Calu3 (cell line): ENCODE results near the gene PCP4. TPM values are rescaled to one million over a fixed set of nuclear protein-coding genes. Genes with fewer than 3 reads are reported as not detected.

Experiments used
- BruUV-seq: library from RNA; stranded (reverse); fragments of 400-500 nt; replicated peaks from 2 replicates; lab custom pipeline; 2021; lab: Mats Ljungman, UMichigan
- CTCF ChIA-PET: fragments of 300-600 bp; sonication (Branson Sonifier 250); formaldehyde crosslinking; loops from one replicate; lab custom pipeline; 2022; ENCODE audit warnings: antibody characterized with exemption; lab: Charles Lee
- DNase-seq: peaks from one replicate; pipeline ENCODE4 v3.0.0; 2022
- H3K27ac Mint-ChIP-seq: one replicate; pipeline ENCODE4 v1.8.0; 2022; ENCODE audit warnings: mixed read lengths; ENCODE audit not compliant: unreplicated experiment
- H3K27me3 Mint-ChIP-seq: one replicate; pipeline ENCODE4 v1.8.0; 2022; ENCODE audit warnings: mixed read lengths; ENCODE audit not compliant: unreplicated experiment
- H3K36me3 Mint-ChIP-seq: one replicate; pipeline ENCODE4 v1.8.0; 2022; ENCODE audit warnings: mild to moderate bottlenecking, moderate library complexity, mixed read lengths; ENCODE audit not compliant: insufficient read depth, unreplicated experiment
- H3K4me1 Mint-ChIP-seq: one replicate; pipeline ENCODE4 v1.8.0; 2022; ENCODE audit warnings: mild to moderate bottlenecking, low read depth, mixed read lengths; ENCODE audit not compliant: unreplicated experiment
- H3K4me3 Mint-ChIP-seq: one replicate; pipeline ENCODE4 v1.8.0; 2022; ENCODE audit warnings: mild to moderate bottlenecking, low read depth, moderate library complexity, mixed read lengths; ENCODE audit not compliant: unreplicated experiment
- H3K9me3 Mint-ChIP-seq: one replicate; pipeline ENCODE4 v1.8.0; 2022; ENCODE audit warnings: low read depth, mixed read lengths; ENCODE audit not compliant: unreplicated experiment
- intact Hi-C: fragments of 100-400 bp; cut with micrococcal nuclease; formaldehyde crosslinking; loops from one replicate; pipeline ENCODE4 v1.10.0; 2022; ENCODE audit not compliant: unreplicated experiment
- total RNA-seq: library from RNA; stranded (reverse); gene quantifications from 2 replicates; pipeline ENCODE4 v1.2.3, GENCODE V29; 2022
- TF ChIP-seq, protein P1 (sequence below): fragments of 200-600 bp; IDR thresholded peaks from one replicate; pipeline ENCODE4 v1.8.0; 2022; ENCODE audit warnings: antibody characterized with exemption; ENCODE audit not compliant: unreplicated experiment

Gene PCP4
- total RNA-seq, 1 experiment from 2014 or later, result not detected

GRCh38 chr21:39852726-39853500, 14.3 kb upstream of the PCP4 start:
- CTCF ChIA-PET, result interaction anchor here (1.1 kb wide), 1 partner anchor 8 kb away, joined by 3 read pairs; no protein-coding TSS in a partner anchor
- H3K9me3 Mint-ChIP-seq, result no peaks in the 10 kb centered on the region
- DNase-seq, result no peak
- intact Hi-C loops, result no loop called here
- BruUV-seq, result no TSS peak
- peaks cover 9% of the 10 kb centered on the region for H3K27me3 Mint-ChIP-seq
- H3K27ac Mint-ChIP-seq, result no peak overlapping the region
- H3K4me3 Mint-ChIP-seq, result no peak overlapping the region
- no peaks in the 10 kb centered on the region for H3K36me3 Mint-ChIP-seq
- TF ChIP-seq, protein P1, sequence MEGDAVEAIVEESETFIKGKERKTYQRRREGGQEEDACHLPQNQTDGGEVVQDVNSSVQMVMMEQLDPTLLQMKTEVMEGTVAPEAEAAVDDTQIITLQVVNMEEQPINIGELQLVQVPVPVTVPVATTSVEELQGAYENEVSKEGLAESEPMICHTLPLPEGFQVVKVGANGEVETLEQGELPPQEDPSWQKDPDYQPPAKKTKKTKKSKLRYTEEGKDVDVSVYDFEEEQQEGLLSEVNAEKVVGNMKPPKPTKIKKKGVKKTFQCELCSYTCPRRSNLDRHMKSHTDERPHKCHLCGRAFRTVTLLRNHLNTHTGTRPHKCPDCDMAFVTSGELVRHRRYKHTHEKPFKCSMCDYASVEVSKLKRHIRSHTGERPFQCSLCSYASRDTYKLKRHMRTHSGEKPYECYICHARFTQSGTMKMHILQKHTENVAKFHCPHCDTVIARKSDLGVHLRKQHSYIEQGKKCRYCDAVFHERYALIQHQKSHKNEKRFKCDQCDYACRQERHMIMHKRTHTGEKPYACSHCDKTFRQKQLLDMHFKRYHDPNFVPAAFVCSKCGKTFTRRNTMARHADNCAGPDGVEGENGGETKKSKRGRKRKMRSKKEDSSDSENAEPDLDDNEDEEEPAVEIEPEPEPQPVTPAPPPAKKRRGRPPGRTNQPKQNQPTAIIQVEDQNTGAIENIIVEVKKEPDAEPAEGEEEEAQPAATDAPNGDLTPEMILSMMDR, result no peak
- H3K4me1 Mint-ChIP-seq, result no peaks in the 10 kb centered on the region

- Mint-ChIP-seq H3K4me3 (no peak overlapping the region), H3K9me3 (no peaks in the 10 kb centered on the region), H3K27me3 (peaks cover 9% of the 10 kb centered on the region), H3K27ac (no peak overlapping the region), H3K36me3 (no peaks in the 10 kb centered on the region), H3K4me1 (no peaks in the 10 kb centered on the region)
- TF ChIP-seq, protein P1, result no peak
- intact Hi-C loops, result no loop called here
- DNase-seq, result no peak
- no TSS peak for BruUV-seq
- CTCF ChIA-PET, result no interaction called here
These were observed 12.7 kb upstream of the PCP4 start for GRCh38 chr21:39854572-39854971.

DNA sequence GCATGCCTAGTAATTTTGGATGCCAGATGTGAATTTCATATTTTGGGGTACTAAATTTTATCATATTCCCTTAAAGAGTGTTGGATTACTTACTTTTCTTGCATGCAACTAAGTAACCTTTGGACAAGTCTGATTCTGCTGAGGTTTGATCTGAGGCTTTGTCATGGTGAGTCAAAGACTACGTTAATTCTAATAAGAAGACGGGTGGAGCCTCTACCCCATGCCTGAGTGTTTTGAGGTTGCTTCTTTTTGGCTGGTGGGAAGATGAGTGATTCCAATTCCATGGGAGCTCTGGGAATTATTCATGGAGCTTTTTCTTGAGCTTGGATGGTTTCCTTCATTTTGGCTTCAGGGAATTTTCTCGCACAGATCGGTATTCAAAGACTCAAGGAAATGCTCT, 11.6 kb upstream of the PCP4 start:
- intact Hi-C loops, result no loop called here
- TF ChIP-seq, protein P1, result no peak
- no peaks in the 10 kb centered on the region for H3K36me3 Mint-ChIP-seq
- H3K4me1 Mint-ChIP-seq, result no peaks in the 10 kb centered on the region
- DNase-seq, result no peak
- peaks cover 9% of the 10 kb centered on the region for H3K27me3 Mint-ChIP-seq
- H3K27ac Mint-ChIP-seq, result no peak overlapping the region
- no peaks in the 10 kb centered on the region for H3K9me3 Mint-ChIP-seq
- no TSS peak for BruUV-seq
- no peak overlapping the region for H3K4me3 Mint-ChIP-seq
- CTCF ChIA-PET, result no interaction called here

GRCh38 chr21:39860600-39860999, 6.6 kb upstream of the PCP4 start:
- H3K9me3 Mint-ChIP-seq, result no peaks in the 10 kb centered on the region
- no TSS peak for BruUV-seq
- TF ChIP-seq, protein P1, result no peak
- no peak overlapping the region for H3K27ac Mint-ChIP-seq
- no peak for DNase-seq
- intact Hi-C loops, result no loop called here
- CTCF ChIA-PET, result interaction anchor here (0.8 kb wide), 1 partner anchor 9 kb away, joined by 3 read pairs; no protein-coding TSS in a partner anchor
- H3K4me3 Mint-ChIP-seq, result no peak overlapping the region
- H3K36me3 Mint-ChIP-seq, result no peaks in the 10 kb centered on the region
- H3K4me1 Mint-ChIP-seq, result peaks cover 21% of the 10 kb centered on the region
- H3K27me3 Mint-ChIP-seq, result no peaks in the 10 kb centered on the region
